VCaP (cell line): Measurements from ENCODE around the gene ZNF438.

Experiments
- H3K27ac ChIP-seq: fragments of 450-650 bp; 2 replicates; pipeline ENCODE4 v1.5.1; 2017
- TF ChIP-seq, protein P1 (sequence below): fragments of 450-650 bp; conservative IDR thresholded peaks from 2 replicates; pipeline ENCODE4 v1.5.1; 2017; ENCODE audit warnings: mild to moderate bottlenecking, moderate library complexity

Gene ZNF438

DNA sequence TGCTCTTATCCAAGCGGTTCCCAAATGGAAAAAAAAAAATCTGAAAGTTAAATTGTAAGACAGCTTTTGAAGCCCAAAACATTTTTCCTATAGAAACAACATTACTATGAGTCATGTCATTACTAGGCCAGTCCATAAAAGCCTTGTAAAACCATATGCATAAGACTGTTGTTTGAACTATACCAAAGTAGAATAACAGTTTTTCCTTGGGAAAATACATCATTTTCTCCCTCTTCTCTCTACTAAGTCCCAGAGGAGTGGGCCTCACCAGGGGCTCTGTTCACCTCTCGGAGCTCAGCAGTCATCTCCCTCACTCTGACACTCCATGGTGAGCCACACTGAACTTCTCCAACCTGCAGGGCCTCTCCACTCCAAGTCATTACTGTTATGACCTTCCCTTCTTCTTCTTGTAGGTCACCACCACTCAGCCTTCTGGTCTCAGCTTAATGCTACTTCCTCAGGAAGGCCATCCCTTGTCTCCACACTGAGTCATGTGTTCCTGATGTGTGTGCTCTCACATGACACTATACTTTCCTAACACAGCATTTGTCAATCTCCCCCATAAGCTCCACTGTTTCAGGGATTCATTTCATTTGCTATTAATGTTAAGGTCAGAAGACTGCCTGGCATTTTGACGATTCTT, 32.5 kb downstream of the ZNF438 start:
- TF ChIP-seq, protein P1, sequence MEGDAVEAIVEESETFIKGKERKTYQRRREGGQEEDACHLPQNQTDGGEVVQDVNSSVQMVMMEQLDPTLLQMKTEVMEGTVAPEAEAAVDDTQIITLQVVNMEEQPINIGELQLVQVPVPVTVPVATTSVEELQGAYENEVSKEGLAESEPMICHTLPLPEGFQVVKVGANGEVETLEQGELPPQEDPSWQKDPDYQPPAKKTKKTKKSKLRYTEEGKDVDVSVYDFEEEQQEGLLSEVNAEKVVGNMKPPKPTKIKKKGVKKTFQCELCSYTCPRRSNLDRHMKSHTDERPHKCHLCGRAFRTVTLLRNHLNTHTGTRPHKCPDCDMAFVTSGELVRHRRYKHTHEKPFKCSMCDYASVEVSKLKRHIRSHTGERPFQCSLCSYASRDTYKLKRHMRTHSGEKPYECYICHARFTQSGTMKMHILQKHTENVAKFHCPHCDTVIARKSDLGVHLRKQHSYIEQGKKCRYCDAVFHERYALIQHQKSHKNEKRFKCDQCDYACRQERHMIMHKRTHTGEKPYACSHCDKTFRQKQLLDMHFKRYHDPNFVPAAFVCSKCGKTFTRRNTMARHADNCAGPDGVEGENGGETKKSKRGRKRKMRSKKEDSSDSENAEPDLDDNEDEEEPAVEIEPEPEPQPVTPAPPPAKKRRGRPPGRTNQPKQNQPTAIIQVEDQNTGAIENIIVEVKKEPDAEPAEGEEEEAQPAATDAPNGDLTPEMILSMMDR: no peak
- H3K27ac ChIP-seq: no peak overlapping the region

DNA sequence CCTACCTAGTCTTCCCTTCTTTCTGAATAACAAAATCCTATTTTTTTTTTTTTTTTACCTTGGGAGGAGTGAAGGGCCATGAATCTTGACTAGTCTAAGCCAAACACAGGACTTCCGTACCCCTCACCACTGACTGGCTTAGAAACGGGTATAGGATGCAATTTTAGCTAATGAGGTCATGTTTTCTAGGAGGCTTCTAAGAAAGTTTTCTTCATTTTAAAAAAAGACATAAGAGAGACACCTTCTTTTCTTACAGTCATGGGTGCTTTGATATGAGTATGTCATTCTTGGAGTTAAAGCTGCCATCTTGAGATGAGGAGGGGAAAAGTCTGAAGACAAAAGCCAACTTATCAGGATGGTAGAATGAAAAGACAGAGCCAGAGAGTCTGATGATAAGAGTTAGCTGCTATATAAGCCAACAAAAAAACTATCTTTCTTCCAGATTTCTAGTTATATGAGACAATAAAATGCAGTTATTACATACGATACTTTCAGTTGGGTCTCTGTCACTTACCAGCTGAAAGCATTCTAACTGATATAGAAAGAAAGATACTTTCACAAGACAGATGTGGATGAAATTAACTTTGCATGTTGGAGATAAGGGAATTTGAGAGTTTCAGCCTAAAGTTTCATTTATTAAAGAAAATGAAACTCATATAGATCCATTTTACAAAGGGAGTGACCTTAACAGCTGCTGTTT, 34.0 kb downstream of the ZNF438 start:
- TF ChIP-seq, protein P1: no peak
- peak overlapping the region; percentile 82 for H3K27ac ChIP-seq

DNA sequence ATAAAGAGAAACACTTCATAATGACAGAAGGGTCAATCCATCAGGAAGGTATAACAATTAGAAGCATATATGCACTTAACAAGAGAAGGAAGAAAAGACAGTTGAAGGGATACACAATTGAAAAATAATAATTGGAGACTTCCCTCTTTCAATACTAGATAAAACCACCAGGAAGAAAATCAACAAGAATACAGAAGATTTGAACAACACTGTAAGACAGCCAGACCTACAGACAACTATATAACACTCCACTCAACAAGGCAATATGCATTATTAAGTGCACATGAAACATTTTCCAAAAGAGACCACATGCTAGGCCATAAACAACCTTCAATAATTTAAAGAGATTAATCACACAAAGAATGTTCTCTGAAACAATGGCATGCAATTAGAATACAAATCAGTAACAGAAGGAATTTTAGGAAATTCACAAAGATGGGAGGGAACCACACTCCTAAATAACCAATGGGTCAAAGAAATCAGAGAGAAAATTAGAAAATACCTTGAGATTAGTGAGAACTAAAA, 35.1 kb downstream of the ZNF438 start:
- H3K27ac ChIP-seq: peak overlapping the region; percentile 82
- TF ChIP-seq, protein P1: no peak

DNA sequence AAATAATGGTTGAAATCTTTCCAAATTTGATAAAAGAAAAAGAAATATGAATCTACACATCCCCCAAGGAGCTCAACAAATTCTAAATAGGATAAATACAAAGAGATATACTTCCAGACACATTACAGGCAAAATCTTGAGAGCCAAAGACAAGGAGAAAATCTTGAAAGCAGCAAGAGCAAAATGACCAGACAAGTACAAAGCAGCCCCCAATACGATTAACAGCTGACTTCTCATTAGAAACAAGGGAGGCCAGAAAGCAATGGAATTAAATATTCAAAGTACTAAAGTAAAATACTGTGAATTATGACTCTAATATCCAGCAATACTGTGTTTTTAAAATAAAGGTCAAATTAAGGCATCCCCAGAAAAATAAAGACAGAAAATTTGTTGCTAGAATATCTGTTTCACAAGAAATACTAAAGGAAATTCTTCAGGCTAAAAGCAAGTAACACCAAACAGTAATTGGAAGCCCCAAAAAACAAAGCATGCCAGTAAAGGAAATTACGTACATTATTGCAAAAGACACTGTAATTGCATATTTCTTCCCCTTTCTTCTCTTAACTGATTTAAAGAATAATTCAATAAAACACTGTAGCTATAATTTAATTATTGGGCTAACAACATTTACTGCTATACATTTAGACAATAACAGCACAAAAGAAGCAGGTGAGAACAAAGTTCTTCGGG, 36.4 kb downstream of the ZNF438 start:
- TF ChIP-seq, protein P1: no peak
- peak overlapping the region; percentile 82 for H3K27ac ChIP-seq

DNA sequence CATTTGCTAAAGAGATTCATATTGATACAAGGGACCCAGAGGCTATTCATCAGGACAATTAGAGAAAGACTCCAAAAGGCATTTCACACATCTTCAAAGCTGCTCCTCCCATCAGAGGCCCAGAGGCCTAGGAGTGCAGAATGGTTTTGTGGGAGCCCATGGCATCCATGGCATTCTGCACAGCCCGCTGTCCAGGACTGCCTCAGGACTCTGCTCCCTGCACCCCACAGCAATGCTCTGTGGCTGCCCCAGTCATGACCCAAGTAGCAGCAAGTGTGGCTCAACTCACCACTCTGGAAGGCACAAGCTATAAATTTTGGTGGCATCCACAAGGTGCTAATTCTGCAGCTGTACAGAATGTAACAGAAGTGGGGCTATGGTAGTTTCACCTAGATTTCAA, 38.5 kb downstream of the ZNF438 start:
- no peak overlapping the region for H3K27ac ChIP-seq
- TF ChIP-seq, protein P1: no peak

DNA sequence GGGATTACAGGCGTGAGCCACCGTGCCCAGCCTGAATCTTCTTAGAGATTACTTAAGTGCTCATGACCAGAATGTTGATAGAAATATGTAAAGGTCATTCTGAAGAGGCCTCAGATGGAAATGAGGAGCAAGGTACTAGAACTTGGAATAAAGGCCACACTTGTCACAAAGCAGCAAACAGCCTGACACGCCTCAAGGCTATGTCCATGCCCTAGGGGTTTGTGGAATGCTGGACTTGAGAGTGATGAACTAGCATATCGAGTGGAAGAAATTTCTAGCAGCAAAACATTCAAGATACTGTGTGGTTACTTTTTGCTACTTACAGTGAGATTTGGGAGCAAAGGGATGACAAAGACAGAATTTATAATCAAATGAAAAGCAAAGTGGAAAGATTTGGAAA, 39.0 kb downstream of the ZNF438 start:
- H3K27ac ChIP-seq: no peak overlapping the region
- TF ChIP-seq, protein P1: no peak

DNA sequence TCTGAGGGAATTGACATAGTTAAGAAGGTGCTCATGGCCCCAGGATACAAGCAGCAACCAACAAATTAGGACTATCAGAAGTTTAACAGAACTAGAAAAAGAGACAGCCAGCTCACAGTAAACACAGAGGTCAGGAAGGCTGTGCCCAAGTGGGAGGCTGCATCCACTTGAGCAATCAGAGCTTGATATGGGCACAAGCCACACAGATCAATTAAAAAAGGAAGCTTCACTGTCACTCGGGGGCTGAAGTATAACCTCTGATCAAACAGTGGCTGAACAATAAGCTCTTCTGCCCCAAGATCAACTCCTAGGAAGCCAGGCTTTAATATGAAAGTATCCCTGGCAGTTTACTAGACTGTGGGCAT, 40.0 kb downstream of the ZNF438 start:
- TF ChIP-seq, protein P1: no peak
- H3K27ac ChIP-seq: no peak overlapping the region
